8988T (cell line): ENCODE data around the gene SPRTN.

Experiments used
- DNase-seq: peaks from one replicate; pipeline ENCODE4 v3.0.0; 2011

Gene SPRTN

DNA sequence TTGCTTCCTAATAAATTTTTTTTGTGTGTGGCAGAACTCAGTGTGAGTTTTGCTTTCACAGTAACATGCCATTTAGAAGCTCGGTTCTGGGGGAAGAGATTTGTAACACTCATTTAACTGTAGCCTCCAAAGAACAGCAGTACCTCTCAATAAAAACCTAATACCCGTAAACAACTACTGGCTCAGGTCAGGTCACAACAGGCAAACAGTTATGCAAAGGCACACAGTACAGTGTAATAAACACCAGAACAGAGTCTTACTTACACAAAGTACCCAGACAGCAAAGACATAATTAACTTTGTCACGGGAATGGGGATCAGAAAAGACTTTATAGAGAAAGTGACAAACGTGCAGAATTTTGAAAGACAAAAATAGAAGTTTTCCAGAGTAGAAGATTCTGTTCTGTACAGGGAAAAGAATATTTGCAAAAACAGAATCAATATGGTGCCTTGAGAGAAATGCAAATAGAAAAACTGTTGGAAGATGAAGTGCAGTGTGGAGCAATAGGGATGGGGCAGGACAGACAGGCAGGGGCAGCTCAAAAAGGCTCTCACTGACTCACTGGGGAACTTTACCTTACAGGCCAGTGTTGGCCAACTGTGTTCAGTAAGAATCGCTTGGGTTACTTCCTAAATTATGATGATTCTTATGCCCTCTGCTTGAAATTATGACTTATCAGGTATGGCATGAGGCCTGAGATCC, 45.2 kb downstream of the SPRTN start:
- no peak for DNase-seq

DNA sequence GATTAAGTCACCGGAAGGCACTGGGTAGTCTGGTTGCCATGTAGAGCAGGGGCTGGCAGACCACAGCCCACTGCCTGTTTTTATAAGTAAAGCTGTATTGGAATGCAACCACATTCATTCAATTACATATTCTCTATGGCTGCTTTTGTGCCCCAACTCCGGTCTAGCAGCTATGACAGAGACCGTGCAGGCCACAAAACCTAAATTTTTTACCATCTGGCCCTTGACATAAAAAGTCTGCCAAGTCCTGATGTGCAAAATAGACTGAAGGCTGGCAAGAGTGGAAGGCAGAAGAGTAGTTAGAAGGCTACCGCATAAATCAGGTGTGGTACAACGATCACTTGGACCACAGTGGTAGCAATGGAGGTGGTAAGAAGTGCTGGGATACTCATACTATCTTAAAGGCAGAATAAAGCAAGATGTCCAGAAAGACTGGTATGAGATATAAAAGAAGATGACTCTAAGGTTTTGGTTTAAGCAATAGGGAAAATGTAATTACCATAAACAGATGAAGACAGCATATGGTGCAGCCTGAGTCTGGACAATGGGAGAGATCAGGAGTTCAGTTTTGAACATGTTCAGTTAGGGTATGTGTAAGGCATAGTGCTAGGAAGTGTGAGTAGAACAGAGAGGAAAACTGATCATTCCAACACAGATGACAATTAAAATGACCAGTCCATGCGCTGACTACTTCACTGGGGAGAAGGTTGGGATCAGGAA, 46.8 kb downstream of the SPRTN start:
- DNase-seq: no peak

DNA sequence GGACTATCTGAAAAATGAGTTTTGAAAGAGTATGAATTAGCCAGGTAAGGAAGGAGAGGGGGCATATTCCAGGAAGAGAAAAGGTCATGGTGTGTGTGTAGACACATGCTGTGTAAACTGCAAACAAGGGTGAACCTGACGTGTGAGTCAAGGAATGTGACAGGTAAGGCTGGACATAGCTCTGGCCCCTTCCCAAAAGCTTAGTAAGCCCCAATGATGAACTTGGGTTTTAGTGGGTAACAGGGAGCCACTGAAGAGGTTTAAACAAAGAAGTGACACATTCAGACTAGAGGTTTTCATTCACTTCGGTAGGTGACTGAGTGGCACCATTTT, 47.3 kb downstream of the SPRTN start:
- DNase-seq: no peak

DNA sequence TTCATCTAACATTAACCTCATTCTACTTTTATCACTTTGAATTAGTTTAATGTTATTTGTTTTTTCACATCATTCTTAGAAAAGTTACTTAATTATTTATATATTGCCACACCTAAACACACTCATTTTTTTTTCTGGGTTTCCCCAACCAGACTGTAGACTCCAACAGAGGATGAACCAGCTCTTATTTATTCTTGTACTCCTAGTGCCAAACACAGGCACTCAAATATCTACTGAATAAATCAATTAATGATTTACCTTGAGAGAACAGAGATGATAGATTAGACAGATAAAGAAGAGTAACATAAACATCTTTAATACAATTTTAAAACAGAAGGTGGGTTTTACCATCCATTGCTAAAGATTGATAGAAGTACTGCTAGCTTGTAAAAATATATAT, 48.4 kb downstream of the SPRTN start:
- DNase-seq: no peak

DNA sequence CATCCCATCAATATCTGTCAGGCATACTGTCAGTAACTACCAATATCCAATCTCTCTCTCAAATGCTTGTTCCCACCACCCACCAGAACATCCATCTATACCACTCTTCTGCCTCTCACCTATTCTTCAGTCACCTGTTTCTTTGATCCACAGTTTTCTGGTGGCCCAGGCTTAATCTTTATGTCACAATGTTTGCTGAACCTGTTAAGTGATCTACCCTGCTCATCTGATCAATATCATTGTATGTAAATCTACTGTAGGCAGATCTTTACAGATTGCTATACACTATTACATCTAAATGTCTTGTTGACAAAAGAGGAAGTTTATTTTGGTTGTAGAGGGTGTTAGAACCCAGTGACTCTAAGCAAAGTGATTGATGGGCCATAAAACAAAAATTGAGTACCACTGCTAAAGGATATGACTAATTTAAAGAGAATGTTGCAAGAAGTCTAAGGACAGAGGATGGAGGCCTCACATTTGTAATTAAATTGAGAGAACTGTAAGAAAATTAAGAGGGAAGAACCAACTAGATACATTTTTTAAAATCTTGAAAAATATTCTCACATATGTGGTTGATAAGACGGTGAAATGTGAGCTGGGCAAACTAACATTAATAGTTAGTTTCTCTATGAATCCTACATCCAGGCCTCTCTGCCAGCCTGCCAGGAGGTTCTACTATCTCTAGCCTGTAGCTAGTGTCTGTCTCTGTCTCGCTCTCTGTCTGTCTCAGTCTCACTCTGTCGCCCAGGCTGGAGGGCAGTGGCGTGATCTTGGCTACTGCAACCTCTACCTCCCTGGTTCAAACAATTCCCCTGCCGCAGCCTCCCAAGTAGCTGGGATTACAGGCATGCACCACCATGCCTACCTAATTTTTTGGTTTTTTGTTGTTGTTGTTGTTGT, 49.9 kb downstream of the SPRTN start:
- no peak for DNase-seq

DNA sequence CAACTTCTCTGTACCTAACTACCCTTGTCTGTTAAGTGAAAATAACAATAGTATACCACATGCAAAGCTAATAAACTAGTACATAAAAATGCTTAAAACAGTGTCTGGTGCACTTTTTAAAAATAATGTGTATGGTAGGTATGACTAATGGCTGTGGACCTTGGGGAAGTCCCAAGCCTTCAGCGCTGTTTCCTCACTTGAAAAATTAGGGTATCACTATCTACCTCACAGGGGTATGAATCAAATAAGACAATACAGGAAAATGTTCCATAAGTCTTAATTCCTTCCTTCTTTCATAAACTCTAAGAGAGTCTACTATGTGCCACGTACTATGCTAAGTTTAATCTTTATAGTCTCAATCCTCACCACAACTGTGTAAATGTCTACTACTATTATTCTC, 52.0 kb downstream of the SPRTN start:
- DNase-seq: no peak

DNA sequence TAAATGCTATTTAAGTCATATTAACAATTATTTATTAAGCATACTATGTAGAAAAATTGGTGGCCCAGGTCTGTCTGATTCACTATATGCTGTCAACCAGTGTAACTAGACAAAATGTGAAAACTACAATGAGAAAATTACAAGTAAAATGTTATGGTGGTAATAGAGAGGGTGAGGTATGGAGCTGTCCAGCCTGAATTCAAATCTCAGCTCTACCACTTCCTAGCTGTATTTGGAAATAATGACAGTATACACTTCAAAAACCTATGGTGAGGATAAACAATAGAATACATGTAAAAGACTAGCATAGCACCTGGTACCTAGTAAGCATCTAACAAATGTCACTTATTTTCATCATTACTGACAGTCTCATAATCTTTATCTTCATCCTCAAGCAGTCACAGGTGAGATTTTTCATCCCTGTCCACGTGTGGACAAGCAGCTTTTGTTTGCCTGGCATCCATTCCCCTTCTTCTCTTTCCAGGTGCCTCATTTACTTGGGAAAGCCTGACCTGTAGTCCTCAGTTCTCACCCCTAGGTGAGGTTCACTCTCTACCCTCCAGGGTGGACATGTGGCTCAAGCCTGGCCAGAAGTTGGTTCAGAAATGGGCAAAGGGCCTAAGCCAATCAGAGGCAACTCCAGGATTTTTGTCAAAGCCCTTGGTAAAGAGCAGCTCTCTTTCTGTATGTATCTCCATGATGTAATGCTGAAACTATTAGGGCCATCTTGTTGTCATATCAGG, 54.5 kb downstream of the SPRTN start:
- no peak for DNase-seq

DNA sequence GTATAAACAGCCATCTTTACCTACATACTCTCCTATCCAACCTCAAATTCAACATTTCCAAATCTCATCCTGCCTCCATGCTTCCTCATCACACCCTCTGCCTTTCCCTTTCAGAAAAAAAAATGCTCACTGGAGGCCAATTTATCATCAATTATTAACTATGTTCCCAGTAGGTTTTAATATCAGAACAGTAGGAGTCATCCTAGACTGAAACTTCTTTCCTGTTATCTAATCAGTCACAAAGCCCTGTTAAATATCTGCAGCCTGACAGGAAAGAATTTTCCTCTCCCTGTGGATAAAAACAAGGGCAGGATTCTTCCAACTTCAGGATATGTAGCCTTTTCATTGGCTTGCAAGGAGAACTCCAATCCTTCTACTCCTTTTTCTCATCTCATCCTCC, 55.6 kb downstream of the SPRTN start:
- DNase-seq: no peak

DNA sequence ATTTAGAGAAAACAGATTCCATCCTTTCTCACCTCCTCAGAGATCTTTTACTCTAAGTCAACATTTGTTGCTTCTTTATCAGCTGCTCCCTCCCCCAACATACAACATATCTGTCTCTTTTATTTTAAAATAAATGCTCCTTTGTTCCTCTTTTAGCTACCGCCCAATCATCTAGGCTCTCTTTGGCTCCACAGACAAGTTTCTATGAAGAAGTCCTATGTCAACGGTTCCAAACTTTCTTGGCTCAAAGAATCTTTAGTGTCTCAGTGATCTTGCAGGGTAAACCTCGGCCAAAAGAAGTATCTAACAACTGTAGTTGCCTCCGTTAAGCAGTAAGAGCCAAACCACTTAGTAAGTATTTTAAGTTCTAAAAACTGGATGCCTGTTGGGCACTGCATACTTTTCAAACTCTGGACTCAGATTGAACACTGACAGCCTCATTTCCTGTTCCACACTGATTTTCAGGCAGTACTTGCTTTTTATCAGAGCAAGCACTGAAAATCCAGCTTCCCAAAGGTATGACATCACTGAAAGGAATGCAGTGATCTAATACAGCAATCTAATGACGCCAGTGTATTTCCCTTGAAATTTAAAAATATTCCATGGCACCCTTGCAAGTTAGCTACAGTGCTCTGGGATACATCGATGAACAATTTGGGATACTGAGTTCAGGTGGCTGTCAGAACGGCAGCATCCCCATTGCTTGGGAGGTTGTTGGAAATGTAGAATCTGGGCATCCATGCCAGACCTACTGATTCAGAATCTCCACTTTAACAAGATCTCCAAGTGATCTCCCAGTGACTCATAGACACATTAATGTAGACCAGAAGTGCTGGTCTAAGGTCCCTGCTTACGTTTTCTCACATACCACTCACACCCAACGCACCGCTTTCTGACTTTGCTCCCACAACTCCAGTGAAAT, 57.2 kb downstream of the SPRTN start:
- DNase-seq: no peak

DNA sequence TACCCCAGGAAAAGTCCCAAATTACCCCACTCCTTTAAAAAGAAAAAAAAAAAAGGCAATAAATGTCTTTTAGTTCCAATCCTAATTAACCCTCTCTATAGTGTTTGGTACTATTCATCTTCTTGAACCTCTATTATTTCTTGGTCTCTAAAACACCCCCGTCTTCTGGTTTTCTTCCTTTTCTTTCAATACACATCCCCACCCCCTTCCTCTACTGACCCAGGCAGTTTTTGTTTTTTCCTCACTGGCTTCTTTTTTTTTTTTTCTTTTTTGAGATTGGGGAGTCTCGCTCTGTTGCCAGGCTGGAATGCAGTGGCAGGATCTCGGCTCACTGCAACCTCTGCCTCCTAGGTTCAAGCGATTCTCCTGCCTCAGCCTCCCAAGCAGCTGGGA, 57.9 kb downstream of the SPRTN start:
- DNase-seq: no peak

DNA sequence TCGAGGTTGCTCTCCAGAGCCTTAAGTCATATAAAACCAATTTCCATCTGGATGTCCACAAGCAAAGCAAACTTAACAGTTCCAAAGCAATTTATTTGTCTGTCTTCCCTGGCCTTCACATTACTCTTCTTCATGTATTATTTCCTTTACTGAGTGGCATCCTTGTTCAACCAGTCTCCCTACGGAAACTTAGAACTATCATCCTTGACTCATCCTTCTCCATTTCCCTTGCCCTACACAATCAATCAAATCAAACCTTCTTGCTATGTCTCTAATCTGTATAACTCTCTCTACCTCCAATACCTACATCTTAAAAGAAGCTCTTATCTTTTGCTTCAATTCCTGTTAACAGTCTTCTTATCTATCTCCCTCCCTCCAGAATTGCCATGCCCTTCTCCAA, 58.5 kb downstream of the SPRTN start:
- DNase-seq: no peak

DNA sequence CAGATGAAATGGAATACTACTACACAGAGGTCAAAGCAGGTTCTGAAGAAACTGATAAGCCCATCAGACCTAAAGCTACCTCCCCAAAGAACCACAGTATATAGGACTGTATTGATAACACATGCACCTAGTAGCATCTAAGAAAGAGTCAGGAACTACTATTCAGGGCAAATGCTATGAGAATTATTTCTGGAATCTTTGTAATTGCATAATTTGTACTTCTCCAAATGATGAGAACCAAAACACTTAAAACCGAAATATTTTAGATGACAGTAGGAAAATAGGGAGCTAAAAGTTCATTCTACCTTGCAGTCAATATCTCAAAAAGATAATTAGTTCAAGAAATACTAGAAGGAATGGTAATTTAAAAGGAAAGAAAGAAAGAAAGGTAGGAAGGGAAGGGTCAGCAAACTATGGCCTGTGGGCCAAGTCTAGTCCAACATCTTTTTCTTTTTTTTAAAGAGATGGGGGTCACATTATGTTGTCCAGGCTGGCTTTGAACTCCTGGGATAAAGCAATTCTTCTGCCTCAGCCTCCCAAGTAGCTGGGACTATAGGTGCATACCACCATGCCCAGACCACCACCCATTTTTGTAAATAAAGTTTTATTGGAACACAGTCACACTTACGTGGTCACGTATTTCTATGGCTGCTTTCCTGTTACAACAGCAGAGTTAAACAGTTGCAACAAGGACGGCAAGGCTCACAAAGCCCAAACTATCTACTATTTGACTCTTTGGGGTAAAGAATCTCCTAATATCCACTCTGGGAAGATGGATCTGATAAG, 60.0 kb downstream of the SPRTN start:
- DNase-seq: no peak

DNA sequence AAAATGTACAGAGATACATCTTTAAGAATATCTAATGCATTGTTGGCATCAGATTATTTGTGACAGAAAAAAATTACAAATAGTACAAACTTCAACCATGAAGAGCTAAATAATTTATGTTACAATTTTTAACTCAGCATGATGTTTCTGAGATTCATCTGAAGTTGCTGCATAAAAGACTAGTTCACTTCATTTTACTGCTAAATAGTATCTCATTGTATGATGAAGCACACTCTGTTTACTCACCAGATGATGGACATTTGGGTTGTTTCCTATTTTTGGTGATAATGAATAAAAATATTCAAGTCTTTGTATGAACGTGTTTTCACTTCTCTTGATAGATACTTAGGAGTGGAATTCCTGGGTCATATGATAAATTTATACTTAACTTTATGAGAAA, 63.4 kb downstream of the SPRTN start:
- no peak for DNase-seq

DNA sequence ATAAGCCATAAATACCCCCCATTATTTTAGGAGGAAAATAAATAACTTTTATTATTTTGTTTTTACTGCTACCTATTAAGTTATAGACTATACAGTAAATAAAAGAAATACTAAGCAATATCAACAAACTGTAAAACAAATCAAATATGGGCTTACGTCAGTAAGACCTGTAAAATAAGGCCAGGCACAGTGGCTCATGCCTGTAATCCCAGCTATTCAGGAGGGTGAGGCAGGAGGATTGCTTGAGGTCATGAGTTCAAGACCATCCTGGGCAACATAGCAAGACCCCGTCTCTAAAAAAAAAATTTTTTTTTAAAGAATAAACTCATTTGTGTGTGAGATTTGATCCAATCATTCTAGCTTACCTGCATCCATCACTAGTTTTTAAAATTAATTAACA, 66.2 kb downstream of the SPRTN start:
- DNase-seq: no peak
